ENCODE measurements around the gene ETV1. TPM values are rescaled to one million over a fixed set of nuclear protein-coding genes. Genes with fewer than 3 reads are reported as not detected.
A peak's percentile ranks its signal among the peaks of the same experiment; 100 is the strongest.

The ETV1 gene
- total and polyA plus RNA-seq, 9 of the 15 experiments (the other 6 are each of a cell fraction or from before 2014, with no cell fraction given): 7.2 to 27.4 (median 14.0) TPM

DNA sequence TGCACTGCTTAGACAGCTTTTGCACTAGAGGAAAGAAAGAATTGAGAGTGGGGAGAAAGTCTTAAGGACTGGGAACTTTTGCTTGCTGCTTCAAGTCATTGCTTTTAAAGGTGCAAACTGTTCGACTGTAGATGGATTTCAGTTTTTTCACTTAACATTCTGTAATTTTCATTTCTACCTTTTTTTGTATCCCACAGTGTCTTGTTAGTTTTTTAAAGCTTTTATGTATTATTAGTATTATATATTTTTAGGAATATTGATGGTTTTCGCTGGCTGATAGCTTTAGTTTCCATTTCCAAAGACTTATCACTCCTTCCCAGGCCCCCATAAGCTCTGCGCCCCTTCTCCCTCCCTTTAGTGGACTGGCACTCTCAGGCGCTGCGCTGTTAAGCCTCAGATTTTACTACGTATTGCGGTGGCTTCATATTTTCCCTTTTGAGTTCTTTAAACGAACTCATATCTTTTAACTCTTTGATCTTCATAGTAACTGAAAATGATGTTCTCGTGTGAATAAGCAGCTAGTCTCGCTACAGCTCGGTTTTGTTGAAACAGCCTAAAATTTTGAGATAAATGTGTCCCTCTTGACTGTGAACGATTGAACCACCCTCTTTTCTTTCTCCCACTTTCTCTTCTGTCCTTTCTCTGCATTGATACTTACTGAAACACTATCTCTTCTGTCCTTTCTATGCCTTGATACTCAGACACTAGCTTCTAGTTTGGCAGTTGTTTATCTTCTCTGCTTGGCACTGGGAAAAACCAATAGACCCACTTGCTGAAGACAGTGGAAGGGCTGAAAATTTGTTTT is 2.5 kb upstream of the ETV1 start (continued):
- TF ChIP-seq, protein P1, sequence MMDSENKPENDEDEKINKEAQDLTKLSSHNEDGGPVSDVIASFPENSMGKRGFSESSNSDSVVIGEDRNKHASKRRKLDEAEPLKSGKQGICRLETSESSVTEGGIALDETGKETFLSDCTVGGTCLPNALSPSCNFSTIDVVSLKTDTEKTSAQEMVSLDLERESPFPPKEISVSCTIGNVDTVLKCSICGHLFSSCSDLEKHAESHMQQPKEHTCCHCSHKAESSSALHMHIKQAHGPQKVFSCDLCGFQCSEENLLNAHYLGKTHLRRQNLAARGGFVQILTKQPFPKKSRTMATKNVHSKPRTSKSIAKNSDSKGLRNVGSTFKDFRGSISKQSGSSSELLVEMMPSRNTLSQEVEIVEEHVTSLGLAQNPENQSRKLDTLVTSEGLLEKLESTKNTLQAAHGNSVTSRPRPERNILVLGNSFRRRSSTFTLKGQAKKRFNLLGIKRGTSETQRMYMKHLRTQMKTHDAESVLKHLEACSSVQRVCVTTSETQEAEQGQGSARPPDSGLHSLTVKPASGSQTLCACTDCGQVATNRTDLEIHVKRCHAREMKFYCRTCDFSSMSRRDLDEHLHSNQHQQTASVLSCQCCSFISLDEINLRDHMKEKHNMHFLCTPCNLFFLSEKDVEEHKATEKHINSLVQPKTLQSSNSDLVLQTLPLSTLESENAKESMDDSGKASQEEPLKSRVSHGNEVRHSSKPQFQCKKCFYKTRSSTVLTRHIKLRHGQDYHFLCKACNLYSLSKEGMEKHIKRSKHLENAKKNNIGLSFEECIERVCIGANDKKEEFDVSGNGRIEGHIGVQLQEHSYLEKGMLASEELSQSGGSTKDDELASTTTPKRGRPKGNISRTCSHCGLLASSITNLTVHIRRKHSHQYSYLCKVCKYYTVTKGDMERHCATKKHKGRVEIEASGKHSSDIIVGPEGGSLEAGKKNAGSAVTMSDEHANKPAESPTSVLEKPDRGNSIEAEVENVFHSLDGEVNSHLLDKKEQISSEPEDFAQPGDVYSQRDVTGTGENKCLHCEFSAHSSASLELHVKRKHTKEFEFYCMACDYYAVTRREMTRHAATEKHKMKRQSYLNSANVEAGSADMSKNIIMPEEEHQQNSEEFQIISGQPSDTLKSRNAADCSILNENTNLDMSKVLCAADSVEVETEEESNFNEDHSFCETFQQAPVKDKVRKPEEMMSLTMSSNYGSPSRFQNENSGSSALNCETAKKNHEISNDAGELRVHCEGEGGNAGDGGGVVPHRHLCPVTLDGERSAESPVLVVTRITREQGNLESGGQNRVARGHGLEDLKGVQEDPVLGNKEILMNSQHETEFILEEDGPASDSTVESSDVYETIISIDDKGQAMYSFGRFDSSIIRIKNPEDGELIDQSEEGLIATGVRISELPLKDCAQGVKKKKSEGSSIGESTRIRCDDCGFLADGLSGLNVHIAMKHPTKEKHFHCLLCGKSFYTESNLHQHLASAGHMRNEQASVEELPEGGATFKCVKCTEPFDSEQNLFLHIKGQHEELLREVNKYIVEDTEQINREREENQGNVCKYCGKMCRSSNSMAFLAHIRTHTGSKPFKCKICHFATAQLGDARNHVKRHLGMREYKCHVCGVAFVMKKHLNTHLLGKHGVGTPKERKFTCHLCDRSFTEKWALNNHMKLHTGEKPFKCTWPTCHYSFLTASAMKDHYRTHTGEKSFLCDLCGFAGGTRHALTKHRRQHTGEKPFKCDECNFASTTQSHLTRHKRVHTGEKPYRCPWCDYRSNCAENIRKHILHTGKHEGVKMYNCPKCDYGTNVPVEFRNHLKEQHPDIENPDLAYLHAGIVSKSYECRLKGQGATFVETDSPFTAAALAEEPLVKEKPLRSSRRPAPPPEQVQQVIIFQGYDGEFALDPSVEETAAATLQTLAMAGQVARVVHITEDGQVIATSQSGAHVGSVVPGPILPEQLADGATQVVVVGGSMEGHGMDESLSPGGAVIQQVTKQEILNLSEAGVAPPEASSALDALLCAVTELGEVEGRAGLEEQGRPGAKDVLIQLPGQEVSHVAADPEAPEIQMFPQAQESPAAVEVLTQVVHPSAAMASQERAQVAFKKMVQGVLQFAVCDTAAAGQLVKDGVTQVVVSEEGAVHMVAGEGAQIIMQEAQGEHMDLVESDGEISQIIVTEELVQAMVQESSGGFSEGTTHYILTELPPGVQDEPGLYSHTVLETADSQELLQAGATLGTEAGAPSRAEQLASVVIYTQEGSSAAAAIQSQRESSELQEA (IDR thresholded peaks at IDR 0.05; ENCODE audit: low read depth): no peak
- TF ChIP-seq GABPA (tag; conservative IDR thresholded peaks at IDR 0.05; ENCODE audit: low read depth): no peak; the same call in 1 of the 2 replicates
- no peak for TF ChIP-seq ZNF695 (CRISPR knock-in tag; IDR thresholded peaks at IDR 0.05)
- TF ChIP-seq, protein P2, sequence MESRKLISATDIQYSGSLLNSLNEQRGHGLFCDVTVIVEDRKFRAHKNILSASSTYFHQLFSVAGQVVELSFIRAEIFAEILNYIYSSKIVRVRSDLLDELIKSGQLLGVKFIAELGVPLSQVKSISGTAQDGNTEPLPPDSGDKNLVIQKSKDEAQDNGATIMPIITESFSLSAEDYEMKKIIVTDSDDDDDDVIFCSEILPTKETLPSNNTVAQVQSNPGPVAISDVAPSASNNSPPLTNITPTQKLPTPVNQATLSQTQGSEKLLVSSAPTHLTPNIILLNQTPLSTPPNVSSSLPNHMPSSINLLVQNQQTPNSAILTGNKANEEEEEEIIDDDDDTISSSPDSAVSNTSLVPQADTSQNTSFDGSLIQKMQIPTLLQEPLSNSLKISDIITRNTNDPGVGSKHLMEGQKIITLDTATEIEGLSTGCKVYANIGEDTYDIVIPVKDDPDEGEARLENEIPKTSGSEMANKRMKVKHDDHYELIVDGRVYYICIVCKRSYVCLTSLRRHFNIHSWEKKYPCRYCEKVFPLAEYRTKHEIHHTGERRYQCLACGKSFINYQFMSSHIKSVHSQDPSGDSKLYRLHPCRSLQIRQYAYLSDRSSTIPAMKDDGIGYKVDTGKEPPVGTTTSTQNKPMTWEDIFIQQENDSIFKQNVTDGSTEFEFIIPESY (CRISPR knock-in tag; IDR thresholded peaks at IDR 0.05): no peak
- no peak for TF ChIP-seq ZNF717 (CRISPR knock-in tag; IDR thresholded peaks at IDR 0.05)
- TF ChIP-seq NR3C1 (CRISPR knock-in tag; IDR thresholded peaks at IDR 0.05): no peak
- TF ChIP-seq PCBP1 (IDR thresholded peaks at IDR 0.05; ENCODE audit: low read depth, low read length, poor library complexity, severe bottlenecking): no peak
- TF ChIP-seq POLR2B (IDR thresholded peaks at IDR 0.05; ENCODE audit: low read depth, partially characterized antibody): no peak
- TF ChIP-seq, protein P3, sequence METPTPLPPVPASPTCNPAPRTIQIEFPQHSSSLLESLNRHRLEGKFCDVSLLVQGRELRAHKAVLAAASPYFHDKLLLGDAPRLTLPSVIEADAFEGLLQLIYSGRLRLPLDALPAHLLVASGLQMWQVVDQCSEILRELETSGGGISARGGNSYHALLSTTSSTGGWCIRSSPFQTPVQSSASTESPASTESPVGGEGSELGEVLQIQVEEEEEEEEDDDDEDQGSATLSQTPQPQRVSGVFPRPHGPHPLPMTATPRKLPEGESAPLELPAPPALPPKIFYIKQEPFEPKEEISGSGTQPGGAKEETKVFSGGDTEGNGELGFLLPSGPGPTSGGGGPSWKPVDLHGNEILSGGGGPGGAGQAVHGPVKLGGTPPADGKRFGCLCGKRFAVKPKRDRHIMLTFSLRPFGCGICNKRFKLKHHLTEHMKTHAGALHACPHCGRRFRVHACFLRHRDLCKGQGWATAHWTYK (CRISPR knock-in tag; IDR thresholded peaks at IDR 0.05): no peak
- TF ChIP-seq, protein P4, sequence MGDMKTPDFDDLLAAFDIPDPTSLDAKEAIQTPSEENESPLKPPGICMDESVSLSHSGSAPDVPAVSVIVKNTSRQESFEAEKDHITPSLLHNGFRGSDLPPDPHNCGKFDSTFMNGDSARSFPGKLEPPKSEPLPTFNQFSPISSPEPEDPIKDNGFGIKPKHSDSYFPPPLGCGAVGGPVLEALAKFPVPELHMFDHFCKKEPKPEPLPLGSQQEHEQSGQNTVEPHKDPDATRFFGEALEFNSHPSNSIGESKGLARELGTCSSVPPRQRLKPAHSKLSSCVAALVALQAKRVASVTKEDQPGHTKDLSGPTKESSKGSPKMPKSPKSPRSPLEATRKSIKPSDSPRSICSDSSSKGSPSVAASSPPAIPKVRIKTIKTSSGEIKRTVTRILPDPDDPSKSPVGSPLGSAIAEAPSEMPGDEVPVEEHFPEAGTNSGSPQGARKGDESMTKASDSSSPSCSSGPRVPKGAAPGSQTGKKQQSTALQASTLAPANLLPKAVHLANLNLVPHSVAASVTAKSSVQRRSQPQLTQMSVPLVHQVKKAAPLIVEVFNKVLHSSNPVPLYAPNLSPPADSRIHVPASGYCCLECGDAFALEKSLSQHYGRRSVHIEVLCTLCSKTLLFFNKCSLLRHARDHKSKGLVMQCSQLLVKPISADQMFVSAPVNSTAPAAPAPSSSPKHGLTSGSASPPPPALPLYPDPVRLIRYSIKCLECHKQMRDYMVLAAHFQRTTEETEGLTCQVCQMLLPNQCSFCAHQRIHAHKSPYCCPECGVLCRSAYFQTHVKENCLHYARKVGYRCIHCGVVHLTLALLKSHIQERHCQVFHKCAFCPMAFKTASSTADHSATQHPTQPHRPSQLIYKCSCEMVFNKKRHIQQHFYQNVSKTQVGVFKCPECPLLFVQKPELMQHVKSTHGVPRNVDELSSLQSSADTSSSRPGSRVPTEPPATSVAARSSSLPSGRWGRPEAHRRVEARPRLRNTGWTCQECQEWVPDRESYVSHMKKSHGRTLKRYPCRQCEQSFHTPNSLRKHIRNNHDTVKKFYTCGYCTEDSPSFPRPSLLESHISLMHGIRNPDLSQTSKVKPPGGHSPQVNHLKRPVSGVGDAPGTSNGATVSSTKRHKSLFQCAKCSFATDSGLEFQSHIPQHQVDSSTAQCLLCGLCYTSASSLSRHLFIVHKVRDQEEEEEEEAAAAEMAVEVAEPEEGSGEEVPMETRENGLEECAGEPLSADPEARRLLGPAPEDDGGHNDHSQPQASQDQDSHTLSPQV (IDR thresholded peaks at IDR 0.05): peak; percentile 54
- no peak for TF ChIP-seq ZNF785 (CRISPR knock-in tag; IDR thresholded peaks at IDR 0.05)
